ENCODE measurements around the gene SHB. TPM values are rescaled to one million over a fixed set of nuclear protein-coding genes. Genes with fewer than 3 reads are reported as not detected.

SHB gene, protein sequence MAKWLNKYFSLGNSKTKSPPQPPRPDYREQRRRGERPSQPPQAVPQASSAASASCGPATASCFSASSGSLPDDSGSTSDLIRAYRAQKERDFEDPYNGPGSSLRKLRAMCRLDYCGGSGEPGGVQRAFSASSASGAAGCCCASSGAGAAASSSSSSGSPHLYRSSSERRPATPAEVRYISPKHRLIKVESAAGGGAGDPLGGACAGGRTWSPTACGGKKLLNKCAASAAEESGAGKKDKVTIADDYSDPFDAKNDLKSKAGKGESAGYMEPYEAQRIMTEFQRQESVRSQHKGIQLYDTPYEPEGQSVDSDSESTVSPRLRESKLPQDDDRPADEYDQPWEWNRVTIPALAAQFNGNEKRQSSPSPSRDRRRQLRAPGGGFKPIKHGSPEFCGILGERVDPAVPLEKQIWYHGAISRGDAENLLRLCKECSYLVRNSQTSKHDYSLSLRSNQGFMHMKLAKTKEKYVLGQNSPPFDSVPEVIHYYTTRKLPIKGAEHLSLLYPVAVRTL
- 14.7 and 20.7 TPM in 2 replicates for total RNA-seq (2021)
- Bru-seq, nascent RNA, result percentile 66 among the genes with signal in this experiment
- percentile 72 among the genes with signal in this experiment for BruChase-seq, experiment 1, labeled RNA remaining after a 2-hour chase
- BruChase-seq, experiment 2, labeled RNA remaining after a 6-hour chase, result percentile 74 among the genes with signal in this experiment
- long read RNA-seq, transcript SHB-201 (6 exons, 2,783 nt), result major isoform, 31 of 34 reads
- long read RNA-seq, partial matches to known transcripts, result 1 of 34 reads
- long read RNA-seq, other reads (novel, unspliced or antisense), result 2 of 34 reads

GRCh38 chr9:38068701-38069628 lies at the start of gene SHB:
SHB (minus strand) TSS chr9:38069227; CDS start chr9:38068645, 582 bp downstream.
- TF ChIP-seq EZH2 (IDR thresholded peaks at IDR 0.05; ENCODE audit: borderline replicate concordance, low read depth, low read length, poor library complexity, severe bottlenecking), result no peak
- TF ChIP-seq, protein P1, sequence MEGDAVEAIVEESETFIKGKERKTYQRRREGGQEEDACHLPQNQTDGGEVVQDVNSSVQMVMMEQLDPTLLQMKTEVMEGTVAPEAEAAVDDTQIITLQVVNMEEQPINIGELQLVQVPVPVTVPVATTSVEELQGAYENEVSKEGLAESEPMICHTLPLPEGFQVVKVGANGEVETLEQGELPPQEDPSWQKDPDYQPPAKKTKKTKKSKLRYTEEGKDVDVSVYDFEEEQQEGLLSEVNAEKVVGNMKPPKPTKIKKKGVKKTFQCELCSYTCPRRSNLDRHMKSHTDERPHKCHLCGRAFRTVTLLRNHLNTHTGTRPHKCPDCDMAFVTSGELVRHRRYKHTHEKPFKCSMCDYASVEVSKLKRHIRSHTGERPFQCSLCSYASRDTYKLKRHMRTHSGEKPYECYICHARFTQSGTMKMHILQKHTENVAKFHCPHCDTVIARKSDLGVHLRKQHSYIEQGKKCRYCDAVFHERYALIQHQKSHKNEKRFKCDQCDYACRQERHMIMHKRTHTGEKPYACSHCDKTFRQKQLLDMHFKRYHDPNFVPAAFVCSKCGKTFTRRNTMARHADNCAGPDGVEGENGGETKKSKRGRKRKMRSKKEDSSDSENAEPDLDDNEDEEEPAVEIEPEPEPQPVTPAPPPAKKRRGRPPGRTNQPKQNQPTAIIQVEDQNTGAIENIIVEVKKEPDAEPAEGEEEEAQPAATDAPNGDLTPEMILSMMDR (conservative IDR thresholded peaks at IDR 0.05; ENCODE audit: low read depth, low read length), result peak; percentile 50
- POLR2A ChIA-PET (ENCODE audit: low non-redundant PET), result no interaction called here
- peaks cover 20% of the 10 kb centered on the region for H3K4me1 ChIP-seq (ENCODE audit: insufficient read depth, low read length, poor library complexity, severe bottlenecking)
- CTCF ChIA-PET, result interaction anchor here (1.7 kb wide), 1 partner anchor 155 kb away, joined by 12 read pairs; no protein-coding TSS in a partner anchor
- BruUV-seq (replicated peaks), result no TSS peak
- intact Hi-C loops (cut with micrococcal nuclease; ENCODE audit: unreplicated experiment), result loop anchor here (2.0 to 10.0 kb wide), 3 partner anchors 42 to 156 kb away; no protein-coding TSS in a partner anchor
- no peaks in the 10 kb centered on the region for H3K9me3 ChIP-seq (ENCODE audit: low read depth, low read length, poor library complexity, severe bottlenecking)
- no peaks in the 10 kb centered on the region for H3K27me3 ChIP-seq (replicated peaks; ENCODE audit: insufficient read depth, low read depth, low read length, poor library complexity)
- no peaks in the 10 kb centered on the region for H3K36me3 ChIP-seq (ENCODE audit: insufficient read depth, low read length, poor library complexity, severe bottlenecking)
- peak within 1 kb of the TSS; percentile 89 for H3K4me3 ChIP-seq (ENCODE audit: low read depth, low read length, poor library complexity, severe bottlenecking)
- H3K27ac ChIP-seq (ENCODE audit: low read depth, low read length, poor library complexity, severe bottlenecking), result peak within 1 kb of the TSS; percentile 91
- DNase-seq (ENCODE audit: low spot score), result peak; percentile 87

DNA sequence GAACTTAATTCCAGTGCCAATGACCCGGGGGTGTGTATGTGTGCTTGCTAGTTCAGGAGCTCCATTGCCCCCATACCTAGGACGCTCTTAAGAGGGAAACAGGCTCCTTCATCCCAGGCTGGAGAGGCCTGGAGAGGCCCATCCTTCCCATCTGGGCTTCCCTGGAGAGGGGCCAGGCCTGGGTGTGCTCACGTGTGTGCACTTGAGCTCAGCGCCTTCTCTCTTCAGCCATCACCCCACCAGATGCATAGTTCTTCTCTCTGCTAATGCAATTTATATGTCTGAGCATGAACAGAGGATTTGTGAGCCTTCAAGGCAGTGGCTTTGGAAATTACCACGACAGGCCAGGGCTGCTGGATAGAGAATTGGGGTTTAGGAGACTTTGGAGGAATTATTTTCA lies 48.6 kb upstream of the SHB start:
- DNase-seq (ENCODE audit: low spot score), result no peak
- ChIA-PET POLR2A (ENCODE audit: low non-redundant PET) (no interaction called here), CTCF (no interaction called here)
- TF ChIP-seq EZH2 (IDR thresholded peaks at IDR 0.05; ENCODE audit: borderline replicate concordance, low read depth, low read length, poor library complexity, severe bottlenecking), result no peak
- TF ChIP-seq, protein P1 (conservative IDR thresholded peaks at IDR 0.05; ENCODE audit: low read depth, low read length), result no peak
- Histone ChIP-seq H3K4me1 (ENCODE audit: insufficient read depth, low read length, poor library complexity, severe bottlenecking) (no peaks in the 10 kb centered on the region), H3K27ac (ENCODE audit: low read depth, low read length, poor library complexity, severe bottlenecking) (no peak overlapping the region), H3K4me3 (ENCODE audit: low read depth, low read length, poor library complexity, severe bottlenecking) (no peak overlapping the region), H3K9me3 (ENCODE audit: low read depth, low read length, poor library complexity, severe bottlenecking) (no peaks in the 10 kb centered on the region), H3K36me3 (ENCODE audit: insufficient read depth, low read length, poor library complexity, severe bottlenecking) (no peaks in the 10 kb centered on the region), H3K27me3 (replicated peaks; ENCODE audit: insufficient read depth, low read depth, low read length, poor library complexity) (peaks cover 5% of the 10 kb centered on the region)
- intact Hi-C loops (cut with micrococcal nuclease; ENCODE audit: unreplicated experiment), result no loop called here
- no TSS peak for BruUV-seq (replicated peaks)

GRCh38 chr9:38114905-38115304 lies 45.9 kb upstream of the SHB start:
- ChIA-PET POLR2A (ENCODE audit: low non-redundant PET) (no interaction called here), CTCF (no interaction called here)
- H3K27ac ChIP-seq (ENCODE audit: low read depth, low read length, poor library complexity, severe bottlenecking), result no peak overlapping the region
- TF ChIP-seq, protein P1 (conservative IDR thresholded peaks at IDR 0.05; ENCODE audit: low read depth, low read length), result no peak
- TF ChIP-seq EZH2 (IDR thresholded peaks at IDR 0.05; ENCODE audit: borderline replicate concordance, low read depth, low read length, poor library complexity, severe bottlenecking), result no peak
- no peak overlapping the region for H3K4me3 ChIP-seq (ENCODE audit: low read depth, low read length, poor library complexity, severe bottlenecking)
- H3K36me3 ChIP-seq (ENCODE audit: insufficient read depth, low read length, poor library complexity, severe bottlenecking), result no peaks in the 10 kb centered on the region
- H3K9me3 ChIP-seq (ENCODE audit: low read depth, low read length, poor library complexity, severe bottlenecking), result no peaks in the 10 kb centered on the region
- no peak for DNase-seq (ENCODE audit: low spot score)
- H3K27me3 ChIP-seq (replicated peaks; ENCODE audit: insufficient read depth, low read depth, low read length, poor library complexity), result no peaks in the 10 kb centered on the region
- BruUV-seq (replicated peaks), result no TSS peak
- no peaks in the 10 kb centered on the region for H3K4me1 ChIP-seq (ENCODE audit: insufficient read depth, low read length, poor library complexity, severe bottlenecking)
- intact Hi-C loops (cut with micrococcal nuclease; ENCODE audit: unreplicated experiment), result no loop called here

All from A673 (cell line).